ENCODE measurements around the gene SPEM2.

The SPEM2 gene

GRCh38 chr17:7475764-7476422 lies 50.5 kb downstream of the SPEM2 start:
- no peak for DNase-seq

GRCh38 chr17:7476494-7476893 lies 51.1 kb downstream of the SPEM2 start:
- no peak for DNase-seq

- DNase-seq, result no peak
Measured at GRCh38 chr17:7476951-7477350, 51.5 kb downstream of the SPEM2 start.
